ENCODE results near the gene SORCS3.

SORCS3 gene

GRCh38 chr10:104922810-104923209 is 281.7 kb downstream of the SORCS3 start:
- no peak for DNase-seq (ENCODE audit: low read depth)

DNA sequence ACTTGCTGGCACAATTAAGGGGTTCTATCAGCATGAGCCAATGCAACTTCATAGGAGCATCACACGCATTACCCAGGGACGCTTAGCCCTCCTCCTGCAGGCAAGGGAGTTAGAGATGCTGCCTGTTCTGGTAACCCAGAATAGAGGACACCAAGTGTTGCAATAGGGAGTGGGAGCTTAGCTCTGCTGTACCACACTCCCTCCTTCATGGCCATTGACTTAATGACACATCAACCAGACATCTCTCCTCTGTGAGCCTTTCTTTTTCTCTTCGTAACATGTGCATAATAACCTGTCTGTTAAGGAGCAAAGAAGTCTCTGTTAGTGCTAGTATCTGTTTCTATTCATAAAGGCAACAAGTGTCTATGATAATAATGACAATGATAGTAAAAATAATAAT is 282.4 kb downstream of the SORCS3 start:
- no peak for DNase-seq (ENCODE audit: low read depth)

DNA sequence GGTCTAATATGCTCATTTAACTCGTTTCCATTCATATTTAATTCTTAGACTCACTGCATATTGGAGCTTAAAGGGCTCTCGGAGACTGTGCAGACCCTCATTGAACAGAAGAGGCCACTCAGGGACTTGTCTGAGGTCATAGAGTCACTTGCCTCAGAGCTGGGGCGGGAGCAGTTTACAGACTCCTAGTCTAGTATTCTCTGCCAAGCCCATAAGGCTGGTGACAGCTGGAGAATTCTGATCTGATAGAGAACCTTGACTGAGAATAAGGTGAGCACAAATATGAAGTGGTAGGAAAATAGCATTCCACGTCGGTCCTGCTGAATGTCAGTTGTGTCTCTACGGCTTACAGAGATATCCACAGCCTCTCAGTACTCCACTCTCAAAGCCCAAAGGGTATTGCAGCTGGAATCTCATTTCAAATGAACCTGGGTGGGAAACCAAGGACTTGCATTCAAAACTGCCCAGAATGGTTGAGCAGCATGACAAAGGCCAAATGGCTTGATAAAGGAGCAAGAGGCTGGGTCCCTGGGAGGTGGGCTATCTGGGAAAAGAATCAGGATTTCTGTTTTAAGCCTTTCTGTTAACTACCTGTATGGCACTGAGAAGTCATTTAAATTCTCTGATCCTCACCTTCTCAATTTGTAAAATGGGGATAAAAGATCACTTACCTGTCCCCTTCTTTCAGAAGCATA is 283.2 kb downstream of the SORCS3 start:
- no peak for DNase-seq (ENCODE audit: low read depth)

DNA sequence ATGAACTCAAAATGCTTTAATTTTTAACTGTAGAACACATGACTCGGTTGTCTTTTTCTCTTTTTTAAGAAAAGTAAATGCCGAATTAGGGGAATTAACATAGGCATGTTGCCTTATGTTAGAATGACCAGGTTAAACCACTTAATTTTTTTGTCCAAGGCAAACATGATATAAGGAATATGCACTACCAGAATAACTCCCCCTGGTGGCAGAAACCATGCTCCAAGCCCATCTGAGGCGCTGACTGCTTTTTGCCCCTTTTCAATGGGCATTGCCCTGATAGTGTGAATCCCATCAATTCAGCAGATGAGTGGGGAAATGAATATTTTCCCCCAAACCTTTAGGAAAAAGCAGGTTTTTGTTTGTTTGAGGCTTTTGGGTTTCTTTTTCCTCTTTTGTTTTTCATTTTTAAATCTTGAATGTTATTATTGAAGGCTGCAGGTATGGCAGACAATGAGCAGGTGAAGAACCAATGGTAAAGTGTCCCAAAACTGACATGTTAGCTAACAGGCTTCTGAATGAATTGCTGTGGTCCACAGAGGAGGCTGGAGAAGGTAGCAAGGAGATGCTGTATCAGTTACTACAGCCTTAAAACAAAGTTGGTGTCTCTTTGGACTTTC is 284.3 kb downstream of the SORCS3 start:
- DNase-seq (ENCODE audit: low read depth) = no peak

- no peak for DNase-seq (ENCODE audit: low read depth)
Measured at GRCh38 chr10:104928734-104929133, 287.6 kb downstream of the SORCS3 start.

DNA sequence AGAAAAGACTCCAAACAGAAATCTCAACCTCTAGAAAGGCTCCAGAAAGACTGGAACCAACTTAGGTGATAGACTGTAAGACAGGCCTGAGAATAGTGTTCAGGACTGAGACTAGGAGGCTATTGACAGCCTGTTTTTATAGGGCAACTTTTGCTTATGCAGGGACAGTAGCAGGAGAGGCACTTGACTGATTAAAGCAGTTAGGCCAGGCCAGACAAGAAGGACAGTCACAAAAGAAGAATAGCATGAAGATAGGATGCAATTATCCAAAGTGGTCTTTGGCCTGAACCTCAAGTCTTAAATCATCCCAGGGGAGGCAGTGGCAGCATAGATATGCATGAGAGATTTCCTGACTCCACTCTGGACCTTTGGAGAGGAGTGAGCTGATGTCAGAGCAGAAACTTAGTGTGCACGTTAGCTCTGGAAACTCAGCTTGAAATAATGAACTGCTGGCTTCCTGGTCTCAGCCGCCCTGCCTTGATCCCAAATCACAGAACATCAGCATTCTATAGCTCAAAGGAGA is 290.6 kb downstream of the SORCS3 start:
- no peak for DNase-seq (ENCODE audit: low read depth)

GRCh38 chr10:104935656-104936055 is 294.6 kb downstream of the SORCS3 start:
- no peak for DNase-seq (ENCODE audit: low read depth)

DNA sequence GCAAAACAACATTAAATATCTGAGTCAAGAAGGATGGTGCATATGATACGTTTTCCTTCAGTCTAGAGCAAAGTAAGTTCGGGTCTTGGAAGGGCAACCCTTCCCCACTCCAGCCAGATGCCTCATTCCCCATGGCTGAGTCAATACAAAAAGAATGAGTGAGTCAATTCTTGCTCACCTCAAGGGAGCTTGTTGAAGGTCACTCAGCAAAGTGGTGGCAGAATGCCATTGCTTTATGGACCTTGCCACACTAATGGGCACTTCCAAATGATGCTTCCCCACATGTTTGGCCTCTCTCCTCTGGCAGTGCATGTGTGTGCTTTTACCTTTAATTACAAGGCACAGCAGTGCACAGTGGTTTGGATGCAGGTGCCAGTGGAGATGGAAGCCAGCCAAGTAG is 296.5 kb downstream of the SORCS3 start:
- DNase-seq (ENCODE audit: low read depth) = no peak

- DNase-seq (ENCODE audit: low read depth) = no peak
Measured at GRCh38 chr10:104938031-104938430, 296.9 kb downstream of the SORCS3 start.

DNA sequence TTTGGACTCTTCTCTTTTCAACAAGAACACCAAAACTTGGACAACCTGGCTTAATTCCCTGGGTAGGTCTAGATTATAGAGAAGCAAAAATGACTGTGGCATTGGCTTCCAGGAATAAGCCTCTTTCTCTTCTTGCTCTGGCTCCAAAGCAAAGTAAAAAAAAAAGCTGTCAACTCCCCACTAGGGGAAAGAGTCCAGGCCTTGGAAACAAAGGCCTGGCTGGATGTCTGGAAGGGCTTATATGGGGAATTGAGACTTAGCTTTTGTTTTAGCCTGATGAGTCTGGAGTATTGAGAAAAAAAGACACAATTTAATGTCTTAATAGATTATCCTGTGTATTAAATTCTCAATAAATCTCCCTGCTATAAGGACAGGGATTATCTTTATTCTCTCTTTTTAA is 300.6 kb downstream of the SORCS3 start:
- no peak for DNase-seq (ENCODE audit: low read depth)

- no peak for DNase-seq (ENCODE audit: low read depth)
Measured at GRCh38 chr10:104947314-104947713, 306.2 kb downstream of the SORCS3 start.

GRCh38 chr10:104957178-104957841 is 316.2 kb downstream of the SORCS3 start:
- DNase-seq (ENCODE audit: low read depth) = no peak

- no peak for DNase-seq (ENCODE audit: low read depth)
Measured at GRCh38 chr10:104966563-104967297, 325.6 kb downstream of the SORCS3 start.

DNA sequence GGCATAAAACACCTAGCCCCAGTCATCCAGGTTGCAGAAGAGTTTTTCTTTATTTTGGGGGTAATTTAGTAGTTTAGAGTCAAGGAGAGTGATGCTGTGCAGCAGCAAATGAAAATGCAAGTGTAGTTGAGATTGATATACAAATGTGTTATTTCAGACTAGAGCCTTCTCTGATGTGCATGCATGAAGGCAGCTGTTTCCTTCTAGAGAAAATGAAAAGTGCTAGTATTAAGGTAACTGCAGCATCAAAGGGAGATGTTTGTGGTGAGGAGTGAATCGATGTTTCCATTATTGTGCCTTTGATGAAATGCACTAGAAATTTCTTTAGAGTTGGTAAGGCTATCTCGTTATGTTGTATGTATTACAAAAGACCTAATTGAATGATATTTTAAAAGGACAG is 339.3 kb downstream of the SORCS3 start:
- DNase-seq (ENCODE audit: low read depth) = no peak

DNA sequence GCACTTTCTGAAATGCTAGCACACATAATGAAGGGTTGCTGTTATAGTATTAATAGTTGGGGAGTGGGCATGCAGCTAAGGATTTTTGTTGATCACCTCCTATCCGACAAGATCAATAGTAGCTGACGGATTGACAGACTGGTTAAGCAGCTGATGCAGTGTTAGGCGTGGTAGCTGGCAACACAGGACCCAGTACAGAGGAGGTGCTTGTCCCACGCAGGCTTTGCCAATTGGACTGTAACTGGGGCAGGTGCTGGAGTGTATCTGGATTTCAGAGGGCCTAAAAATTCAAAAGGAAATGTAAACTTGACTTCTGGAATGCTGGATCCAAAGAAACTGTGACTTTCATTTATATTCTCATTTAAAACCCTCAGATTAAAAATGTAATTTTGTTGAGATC is 340.9 kb downstream of the SORCS3 start:
- DNase-seq (ENCODE audit: low read depth) = no peak

DNA sequence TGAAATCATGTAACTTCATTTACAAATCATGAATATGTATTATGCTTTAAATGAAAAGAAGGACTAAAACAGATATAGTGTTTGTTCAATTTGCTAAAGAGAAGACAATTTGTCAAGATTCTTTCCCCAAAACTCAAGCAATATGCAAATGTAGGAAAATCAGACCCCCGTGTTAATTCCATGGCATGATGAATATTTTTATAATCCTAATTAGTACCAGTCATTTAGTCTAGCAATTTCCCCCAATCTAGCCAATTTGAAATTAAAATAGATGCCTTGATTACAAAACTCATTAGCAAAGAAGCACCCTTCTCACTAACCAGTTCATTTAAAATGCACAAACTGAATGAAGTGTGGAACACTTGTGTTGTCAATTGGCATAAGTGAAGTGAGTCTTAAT is 347.6 kb downstream of the SORCS3 start:
- DNase-seq (ENCODE audit: low read depth) = no peak

GRCh38 chr10:104989880-104990279 is 348.8 kb downstream of the SORCS3 start:
- no peak for DNase-seq (ENCODE audit: low read depth)

DNA sequence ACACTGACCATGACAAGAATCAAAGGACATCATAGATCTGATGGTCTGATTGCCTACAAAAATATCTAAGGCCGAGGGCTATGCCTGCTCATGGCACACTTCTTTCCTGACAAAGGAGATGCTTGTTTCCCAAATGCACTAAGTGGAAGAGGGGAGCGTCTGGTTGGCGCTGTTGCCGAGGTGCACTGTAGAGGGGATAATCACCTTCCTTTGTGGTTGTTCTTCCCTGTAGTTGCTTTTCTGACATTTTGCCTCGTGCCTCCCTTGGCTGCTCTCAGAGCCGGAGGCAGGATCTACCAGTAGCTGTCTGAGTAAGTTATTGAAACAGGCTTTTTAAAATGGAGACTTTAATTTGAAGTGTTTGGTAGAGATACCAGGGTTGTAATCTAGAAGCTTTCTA is 352.0 kb downstream of the SORCS3 start:
- no peak for DNase-seq (ENCODE audit: low read depth)

DNA sequence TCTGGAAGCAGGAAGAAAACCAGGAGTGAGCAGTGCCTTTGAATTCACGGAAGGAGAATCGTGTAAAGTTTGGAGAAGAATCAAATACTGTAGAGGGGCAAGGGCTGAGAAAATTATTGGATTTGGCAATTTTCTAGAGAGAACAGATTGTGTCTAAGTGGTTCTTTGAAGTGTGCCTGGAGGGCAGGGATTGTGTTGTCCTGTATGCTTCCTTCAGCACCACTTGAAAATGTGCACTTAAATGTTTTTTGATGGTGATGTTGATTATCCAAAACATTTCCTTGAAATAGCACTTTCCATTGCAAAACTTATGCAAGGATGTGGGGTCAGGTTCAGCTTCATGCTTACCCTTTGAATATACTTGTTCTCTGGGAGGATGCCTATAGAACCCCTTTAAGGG is 360.2 kb downstream of the SORCS3 start:
- no peak for DNase-seq (ENCODE audit: low read depth)

DNA sequence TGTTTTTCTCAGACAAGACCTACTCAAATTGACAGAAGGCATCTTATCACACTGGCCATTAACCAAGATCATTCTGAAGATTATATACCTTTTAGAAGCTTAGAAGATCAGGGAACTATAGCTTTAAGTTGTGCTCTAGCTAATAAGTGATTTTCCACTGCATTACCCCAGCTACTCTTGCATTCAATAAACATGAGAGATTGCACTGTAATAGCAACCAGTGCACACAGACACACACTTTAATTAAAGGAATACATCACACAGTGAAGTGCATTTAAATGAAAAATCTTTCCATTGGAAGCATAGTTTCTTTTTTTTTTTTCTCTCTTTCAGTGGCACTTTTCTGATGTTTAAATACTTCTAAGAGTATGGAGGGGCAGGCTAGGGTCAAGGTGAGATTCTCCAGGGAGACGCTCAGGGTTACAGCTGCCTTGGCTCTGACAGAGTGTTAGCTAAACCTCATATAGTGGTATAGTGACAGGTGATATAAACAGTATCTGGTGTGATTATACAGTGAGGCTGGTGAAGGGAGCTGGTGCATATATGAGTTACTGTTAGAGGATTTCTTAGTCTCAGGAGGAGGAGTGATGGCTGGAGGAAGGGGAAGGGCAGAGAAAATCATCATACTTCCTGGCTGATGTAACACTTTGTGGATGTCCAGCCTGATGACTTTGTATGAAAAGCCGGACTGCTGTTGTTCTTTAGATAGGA is 369.5 kb downstream of the SORCS3 start:
- DNase-seq (ENCODE audit: low read depth) = no peak

GRCh38 chr10:105017116-105017515 is 376.0 kb downstream of the SORCS3 start:
- no peak for DNase-seq (ENCODE audit: low read depth)

DNA sequence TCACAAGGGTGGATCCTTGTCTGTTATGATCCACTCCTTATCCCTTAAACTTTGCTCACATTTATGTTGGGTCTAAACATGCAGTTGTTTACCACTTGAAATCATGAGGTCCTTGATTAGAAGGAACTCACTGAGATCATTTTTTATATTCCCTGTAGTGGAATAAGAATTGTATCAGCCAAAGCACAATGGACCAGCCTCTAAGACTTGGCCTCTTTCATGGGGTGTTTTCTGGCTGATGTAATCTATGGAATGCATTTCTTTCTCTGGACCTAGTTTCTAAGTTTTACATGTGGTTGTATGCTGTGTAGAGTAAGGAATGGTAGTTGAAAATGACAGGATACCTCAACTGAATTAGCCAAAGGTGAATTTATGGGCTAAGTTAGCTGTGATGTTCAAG is 376.6 kb downstream of the SORCS3 start:
- DNase-seq (ENCODE audit: low read depth) = no peak

Measured in stimulated activated CD8-positive, alpha-beta memory T cell treated with anti-CD3 and anti-CD28 coated beads, Interleukin-15, amount 100 ng/mL, for 1 hour (primary cell).